ENCODE results near the gene SLC26A6. TPM values are rescaled to one million over a fixed set of nuclear protein-coding genes. Genes with fewer than 3 reads are reported as not detected.

SLC26A6 gene
- total RNA-seq, 1 donor = 45.8 TPM

DNA sequence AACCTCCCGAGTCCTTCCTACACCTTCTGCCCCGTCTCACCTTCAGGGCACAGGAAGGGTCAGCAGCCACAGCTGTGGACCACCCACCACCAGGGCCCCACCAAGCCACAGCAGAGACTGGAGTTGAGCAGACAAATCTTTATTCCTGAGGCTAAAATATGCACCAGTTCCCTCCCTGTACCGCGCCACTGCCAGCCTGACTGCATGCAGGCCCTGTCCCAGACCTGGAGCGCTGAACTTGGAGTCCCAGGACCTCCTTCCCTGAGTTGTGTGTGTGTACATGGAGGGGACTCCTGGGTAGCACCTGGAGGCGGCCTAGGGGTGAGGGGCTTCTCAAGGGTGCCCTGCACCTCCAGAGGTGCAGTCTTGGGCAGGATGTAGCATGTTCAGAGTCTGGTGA is 9.7 kb downstream of the SLC26A6 start:
- DNase-seq (ENCODE audit: low read depth) = no peak
- TF ChIP-seq, protein P1, sequence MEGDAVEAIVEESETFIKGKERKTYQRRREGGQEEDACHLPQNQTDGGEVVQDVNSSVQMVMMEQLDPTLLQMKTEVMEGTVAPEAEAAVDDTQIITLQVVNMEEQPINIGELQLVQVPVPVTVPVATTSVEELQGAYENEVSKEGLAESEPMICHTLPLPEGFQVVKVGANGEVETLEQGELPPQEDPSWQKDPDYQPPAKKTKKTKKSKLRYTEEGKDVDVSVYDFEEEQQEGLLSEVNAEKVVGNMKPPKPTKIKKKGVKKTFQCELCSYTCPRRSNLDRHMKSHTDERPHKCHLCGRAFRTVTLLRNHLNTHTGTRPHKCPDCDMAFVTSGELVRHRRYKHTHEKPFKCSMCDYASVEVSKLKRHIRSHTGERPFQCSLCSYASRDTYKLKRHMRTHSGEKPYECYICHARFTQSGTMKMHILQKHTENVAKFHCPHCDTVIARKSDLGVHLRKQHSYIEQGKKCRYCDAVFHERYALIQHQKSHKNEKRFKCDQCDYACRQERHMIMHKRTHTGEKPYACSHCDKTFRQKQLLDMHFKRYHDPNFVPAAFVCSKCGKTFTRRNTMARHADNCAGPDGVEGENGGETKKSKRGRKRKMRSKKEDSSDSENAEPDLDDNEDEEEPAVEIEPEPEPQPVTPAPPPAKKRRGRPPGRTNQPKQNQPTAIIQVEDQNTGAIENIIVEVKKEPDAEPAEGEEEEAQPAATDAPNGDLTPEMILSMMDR (IDR thresholded peaks at IDR 0.05; ENCODE audit: insufficient read depth, low read depth, low read length) = no peak
- no peak overlapping the region for H3K4me3 ChIP-seq (ENCODE audit: low read depth, low read length)

DNA sequence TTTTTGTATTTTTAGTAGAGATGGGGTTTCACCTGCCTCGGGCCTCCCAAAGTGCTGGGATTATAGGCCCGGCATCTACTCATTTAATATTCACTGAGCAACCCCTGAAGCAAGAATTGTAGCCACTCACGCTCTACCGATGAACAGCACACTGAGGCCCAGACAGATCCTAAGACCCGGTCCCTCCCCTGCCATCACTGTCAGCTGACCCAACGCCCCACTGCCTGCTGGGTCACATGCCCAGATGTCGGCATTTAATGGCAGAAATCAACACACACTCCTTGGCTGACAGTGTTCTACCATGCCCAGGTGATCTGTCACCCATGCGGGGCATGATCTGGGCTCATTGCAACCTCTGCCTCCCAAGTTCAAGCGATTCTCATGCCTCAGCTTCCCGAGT is 10.5 kb downstream of the SLC26A6 start:
- H3K4me3 ChIP-seq (ENCODE audit: low read depth, low read length) = no peak overlapping the region
- DNase-seq (ENCODE audit: low read depth) = no peak
- TF ChIP-seq, protein P1 (IDR thresholded peaks at IDR 0.05; ENCODE audit: insufficient read depth, low read depth, low read length) = no peak

DNA sequence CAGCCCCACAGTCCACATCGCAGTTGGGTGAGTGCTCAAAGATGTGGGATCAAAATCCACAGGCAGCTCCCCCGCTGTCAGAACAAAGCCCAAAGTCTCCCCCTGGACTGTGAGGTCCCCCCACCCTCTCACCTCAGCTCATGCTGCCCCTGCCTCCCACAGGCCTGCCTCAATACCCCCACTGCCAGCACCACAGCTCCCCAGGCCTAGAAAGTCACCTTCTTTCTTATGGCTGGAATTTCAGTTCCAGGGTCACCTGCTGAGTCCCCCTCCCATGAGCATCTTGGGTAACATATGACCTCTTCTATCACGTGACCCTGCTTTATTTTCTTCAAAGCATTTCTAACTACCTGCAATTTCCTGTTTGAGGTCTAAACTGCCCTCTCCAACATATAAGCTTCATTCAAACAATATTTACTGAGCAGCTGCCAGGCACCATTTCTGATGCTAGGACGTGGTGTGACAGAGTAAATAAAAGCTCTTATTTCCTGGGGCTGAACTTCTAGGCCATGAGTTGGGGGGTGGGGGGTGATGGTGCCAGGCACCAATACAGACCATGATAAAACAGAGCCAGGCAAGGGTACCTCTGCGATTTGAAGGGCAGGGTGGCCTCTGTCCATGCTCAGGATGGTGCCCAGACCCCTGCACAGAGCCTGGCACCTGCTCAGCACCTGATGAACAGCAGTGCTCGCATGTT is 11.3 kb downstream of the SLC26A6 start:
- no peak overlapping the region for H3K4me3 ChIP-seq (ENCODE audit: low read depth, low read length)
- DNase-seq (ENCODE audit: low read depth) = no peak
- TF ChIP-seq, protein P1 (IDR thresholded peaks at IDR 0.05; ENCODE audit: insufficient read depth, low read depth, low read length) = no peak

DNA sequence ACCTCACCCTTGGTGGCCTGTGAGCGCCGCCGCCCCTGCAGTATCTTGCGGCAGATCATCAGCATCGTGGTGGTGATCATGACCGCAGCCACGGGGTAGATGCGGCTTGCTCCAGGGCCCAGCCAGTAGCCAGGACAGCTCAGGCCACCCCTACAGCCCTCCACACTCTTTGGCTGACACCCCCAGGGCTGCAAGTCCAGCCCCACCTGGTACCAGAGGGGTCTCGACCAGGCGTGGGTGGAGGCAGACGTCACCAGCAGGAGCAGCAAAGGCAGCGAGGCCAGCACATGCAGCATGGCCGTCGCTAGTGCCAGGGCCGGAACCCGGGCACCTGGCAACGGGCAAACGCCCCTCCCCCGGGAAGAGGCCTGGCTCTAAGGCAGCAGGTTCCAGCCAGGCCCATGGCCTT is 13.8 kb downstream of the SLC26A6 start, which contains the start of gene TMEM89:
Gene TMEM89, minus strand, starts transcription at position 309 of the 409 bp plus-strand sequence. Its CDS starts 13 bp downstream, at position 296.
- TF ChIP-seq, protein P1 (IDR thresholded peaks at IDR 0.05; ENCODE audit: insufficient read depth, low read depth, low read length) = no peak
- no peak within 1 kb of the TSS for H3K4me3 ChIP-seq (ENCODE audit: low read depth, low read length)
- DNase-seq (ENCODE audit: low read depth) = no peak

DNA sequence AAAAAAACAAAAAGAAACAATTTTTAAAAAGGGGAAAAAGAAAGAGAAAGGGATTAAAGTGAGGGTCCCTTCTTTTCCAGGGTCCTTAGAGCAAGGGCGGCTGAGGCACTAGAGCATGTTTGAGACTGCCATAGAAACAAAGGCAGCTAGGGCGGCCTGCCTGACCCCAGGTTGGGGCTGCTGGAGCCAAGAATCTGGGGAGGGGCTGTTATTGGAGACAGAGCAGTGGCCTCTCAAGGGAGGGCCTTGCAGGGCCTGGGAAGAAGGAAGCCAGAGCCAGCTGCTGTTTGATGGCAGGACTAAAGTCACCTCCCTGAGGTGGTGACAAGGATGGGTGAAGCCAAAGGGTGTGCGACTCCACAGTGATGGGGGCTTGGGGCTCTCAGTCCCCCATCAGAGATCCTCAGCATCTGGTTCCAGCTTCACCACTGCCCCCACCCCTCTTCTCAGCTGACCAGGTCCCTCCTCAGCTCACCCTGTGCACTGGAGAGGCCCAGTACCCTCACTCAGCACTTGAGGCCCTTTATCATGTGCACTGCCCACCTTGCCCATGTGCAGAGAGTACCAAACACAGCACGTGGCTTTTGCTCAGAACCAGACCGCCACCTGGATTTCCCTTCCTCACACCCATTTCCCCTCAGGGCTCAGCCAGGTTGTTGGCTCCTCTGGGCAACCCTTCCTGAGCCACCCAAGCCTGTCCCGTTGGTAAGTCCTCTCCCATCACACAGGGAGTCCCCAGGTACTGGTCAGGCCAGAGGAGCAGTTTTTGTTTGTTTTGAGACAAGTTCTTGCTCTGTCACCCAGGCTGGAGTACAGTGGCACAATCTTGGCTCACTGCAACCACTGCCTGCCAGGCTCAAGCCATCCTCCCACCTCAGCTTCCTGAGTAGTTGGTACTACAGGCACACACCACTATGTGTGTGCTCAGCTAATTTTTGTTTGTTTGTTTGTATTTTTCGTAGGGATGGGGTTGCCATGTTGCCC is 15.4 kb downstream of the SLC26A6 start:
- no peak overlapping the region for H3K4me3 ChIP-seq (ENCODE audit: low read depth, low read length)
- TF ChIP-seq, protein P1 (IDR thresholded peaks at IDR 0.05; ENCODE audit: insufficient read depth, low read depth, low read length) = no peak
- no peak for DNase-seq (ENCODE audit: low read depth)

DNA sequence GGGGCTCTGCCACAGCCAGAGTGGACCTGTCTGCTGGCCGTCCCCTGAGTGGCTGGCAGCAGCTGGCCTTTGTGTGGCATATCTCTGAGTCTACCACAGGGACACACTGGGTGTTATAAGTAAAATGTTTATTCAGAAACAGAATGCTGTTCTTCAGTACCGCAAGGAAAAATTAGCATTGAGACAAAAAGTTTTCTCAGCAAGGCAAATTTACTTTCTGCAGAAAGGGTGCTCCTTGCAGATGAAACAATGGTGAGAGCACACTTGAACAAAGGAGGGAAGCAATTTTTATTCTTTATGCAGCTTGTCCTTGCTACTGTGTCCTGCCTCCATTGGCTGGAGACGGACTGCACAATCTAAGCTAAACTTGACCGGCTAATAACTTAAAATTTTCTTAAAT is 17.7 kb downstream of the SLC26A6 start:
- DNase-seq (ENCODE audit: low read depth) = no peak
- H3K4me3 ChIP-seq (ENCODE audit: low read depth, low read length) = no peak overlapping the region
- TF ChIP-seq, protein P1 (IDR thresholded peaks at IDR 0.05; ENCODE audit: insufficient read depth, low read depth, low read length) = no peak

Measured in fibroblast of villous mesenchyme (primary cell).